Retina (tissue), 1 donor: Measurements from ENCODE around the gene GTPBP4.

Source experiments
- DNase-seq: peaks from one replicate; pipeline ENCODE4 v3.0.0-alpha.2; 2016

GTPBP4 gene

GRCh38 chr10:968546-969199 is 19.6 kb upstream of the GTPBP4 start:
- DNase-seq: no peak

- DNase-seq: peak; percentile 40
These were observed 18.6 kb upstream of the GTPBP4 start for GRCh38 chr10:969473-970150.

GRCh38 chr10:970311-971149 is 17.7 kb upstream of the GTPBP4 start:
- DNase-seq: peak; percentile 67

- no peak for DNase-seq
These were observed 17.1 kb upstream of the GTPBP4 start for GRCh38 chr10:971150-971542.

GRCh38 chr10:971613-972012 is 16.6 kb upstream of the GTPBP4 start:
- DNase-seq: no peak

GRCh38 chr10:972763-973162 is 15.5 kb upstream of the GTPBP4 start:
- DNase-seq: no peak

- no peak for DNase-seq
These were observed 14.0 kb upstream of the GTPBP4 start for GRCh38 chr10:974038-974784.

GRCh38 chr10:974785-975074 is 13.5 kb upstream of the GTPBP4 start:
- no peak for DNase-seq

GRCh38 chr10:976316-976715 is 11.9 kb upstream of the GTPBP4 start:
- no peak for DNase-seq

- no peak for DNase-seq
These were observed 9.3 kb upstream of the GTPBP4 start for GRCh38 chr10:978826-979421.

- DNase-seq: no peak
These were observed 7.7 kb upstream of the GTPBP4 start for GRCh38 chr10:980468-981093.

- DNase-seq: no peak
These were observed 4.8 kb upstream of the GTPBP4 start for GRCh38 chr10:983401-983800.

GRCh38 chr10:983971-984655 is 4.1 kb upstream of the GTPBP4 start:
- DNase-seq: no peak

GRCh38 chr10:985361-985760 is 2.9 kb upstream of the GTPBP4 start:
- DNase-seq: no peak

- no peak for DNase-seq
These were observed 2.0 kb upstream of the GTPBP4 start for GRCh38 chr10:986137-986825.

- DNase-seq: no peak
These were observed 1.2 kb upstream of the GTPBP4 start for GRCh38 chr10:986881-987619.

GRCh38 chr10:987620-987869 is 689 bp upstream of the GTPBP4 start:
- DNase-seq: no peak

GRCh38 chr10:988667-989545 is 672 bp downstream of the GTPBP4 start:
- DNase-seq: no peak

GRCh38 chr10:990808-991207 is 2.6 kb downstream of the GTPBP4 start:
- no peak for DNase-seq

- DNase-seq: no peak
These were observed 4.2 kb downstream of the GTPBP4 start for GRCh38 chr10:992467-992866.
